Heart left ventricle (tissue), 13 donors: ENCODE data around the gene SNCAIP.

Experiments
- POLR2A ChIP-seq, 2 donors: fragments of 450-650 bp; IDR thresholded peaks; one replicate each; pipeline ENCODE4 v1.6.1; 2017; ENCODE audit warnings: antibody characterized with exemption in 2 of 2, mild to moderate bottlenecking in 2 of 2, moderate library complexity in 2 of 2
- TF ChIP-seq, protein P1 (sequence below), 12 donors: fragments of 200-600 bp; sonication (generic) in 4 of 12; IDR thresholded peaks; one replicate each; pipeline versions ENCODE4 v1.5.0 to v1.8.0; 2018 to 2022; ENCODE audit warnings: antibody characterized with exemption in 12 of 12, mild to moderate bottlenecking in 5 of 12
- donor health status: ischemic (EF 13 %, LVEDD 7.1; RV severe dilation, severe dysfunction).
- donor health status: DM: no; HTN: yes; CAD: no.
- donor health status: DM: no; HTN: no; CAD: no.
- donor health status: ischemic (EF 25% LVEDD 6.9; RV normal size, moderate dysfunction).
- donor health status: ischemic (EF 25% LVEDD 5.7; RV mildly dilated, moderate dysfunction).
- donor health status: ischemic (EF 35%, LVEDD 5.7; RV mildly dilated, moderate dysfunction).
- donor health status: nonischemic (EF 11% LVEDD 7.7; RV severe dilation, severe dysfunction).
- donor health status: DM: yes; HTN: yes; CAD: no.
- donor health status: PGD.
- donor health status: ischemic (EF 29% LVEDD 5.4; RV normal size, mild dysfunction).
- donor health status: nonischemic (EF 23%, LVEDD 6.1; RV moderate dilation, normal function).

DNA sequence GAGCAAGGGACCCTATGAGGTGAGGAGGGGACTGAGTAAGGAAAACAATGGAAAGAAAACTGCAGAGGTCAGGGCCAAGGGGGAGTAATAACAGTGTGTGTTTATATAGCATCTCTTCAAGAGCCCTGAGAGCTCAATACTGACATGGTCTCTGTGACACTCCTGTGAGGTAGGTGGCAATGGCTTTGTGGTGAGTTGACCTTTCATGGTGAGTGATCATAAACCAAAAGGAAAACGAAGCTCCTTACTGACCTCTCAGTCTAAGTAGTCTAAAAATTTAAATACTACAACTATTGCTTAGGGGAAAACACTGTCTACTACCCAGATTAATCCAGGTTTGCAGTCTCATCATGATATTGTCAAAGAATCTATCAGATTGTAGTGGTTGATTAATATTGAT lies 130.9 kb downstream of the SNCAIP start:
- TF ChIP-seq, protein P1, sequence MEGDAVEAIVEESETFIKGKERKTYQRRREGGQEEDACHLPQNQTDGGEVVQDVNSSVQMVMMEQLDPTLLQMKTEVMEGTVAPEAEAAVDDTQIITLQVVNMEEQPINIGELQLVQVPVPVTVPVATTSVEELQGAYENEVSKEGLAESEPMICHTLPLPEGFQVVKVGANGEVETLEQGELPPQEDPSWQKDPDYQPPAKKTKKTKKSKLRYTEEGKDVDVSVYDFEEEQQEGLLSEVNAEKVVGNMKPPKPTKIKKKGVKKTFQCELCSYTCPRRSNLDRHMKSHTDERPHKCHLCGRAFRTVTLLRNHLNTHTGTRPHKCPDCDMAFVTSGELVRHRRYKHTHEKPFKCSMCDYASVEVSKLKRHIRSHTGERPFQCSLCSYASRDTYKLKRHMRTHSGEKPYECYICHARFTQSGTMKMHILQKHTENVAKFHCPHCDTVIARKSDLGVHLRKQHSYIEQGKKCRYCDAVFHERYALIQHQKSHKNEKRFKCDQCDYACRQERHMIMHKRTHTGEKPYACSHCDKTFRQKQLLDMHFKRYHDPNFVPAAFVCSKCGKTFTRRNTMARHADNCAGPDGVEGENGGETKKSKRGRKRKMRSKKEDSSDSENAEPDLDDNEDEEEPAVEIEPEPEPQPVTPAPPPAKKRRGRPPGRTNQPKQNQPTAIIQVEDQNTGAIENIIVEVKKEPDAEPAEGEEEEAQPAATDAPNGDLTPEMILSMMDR (IDR thresholded peaks at IDR 0.05): no peak
- TF ChIP-seq POLR2A (IDR thresholded peaks at IDR 0.05): no peak
